Measurements from ENCODE around the gene CFD. TPM values are rescaled to one million over a fixed set of nuclear protein-coding genes. Genes with fewer than 3 reads are reported as not detected.
"Not testable (repeated sequence)": the region's sequence is repeated elsewhere in the genome, so short reads cannot be mapped to it uniquely, and the experiment has no call there.

CFD gene
- polyA plus RNA-seq, 1 donor, result 2.1 TPM

DNA sequence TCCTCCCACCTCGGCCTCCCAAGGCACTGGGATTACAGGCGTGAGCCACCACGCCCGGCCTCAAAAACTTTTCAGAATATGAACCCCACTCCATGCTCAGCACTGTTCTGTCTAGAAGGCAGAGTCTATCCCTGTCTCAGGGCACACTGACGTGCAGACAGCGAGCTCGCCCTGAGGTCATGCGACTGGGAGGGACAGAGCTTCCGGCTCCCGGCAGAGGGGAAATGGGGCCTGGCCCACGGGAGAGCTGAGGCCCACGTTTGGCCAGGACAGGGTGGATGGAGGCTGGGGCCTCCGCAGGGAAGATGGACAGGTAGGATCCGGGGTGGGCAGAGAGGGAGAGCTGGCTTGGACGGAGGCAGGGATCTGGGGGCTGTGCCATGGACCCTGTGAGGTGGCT is 34.6 kb upstream of the CFD start:
- no peak for DNase-seq

DNA sequence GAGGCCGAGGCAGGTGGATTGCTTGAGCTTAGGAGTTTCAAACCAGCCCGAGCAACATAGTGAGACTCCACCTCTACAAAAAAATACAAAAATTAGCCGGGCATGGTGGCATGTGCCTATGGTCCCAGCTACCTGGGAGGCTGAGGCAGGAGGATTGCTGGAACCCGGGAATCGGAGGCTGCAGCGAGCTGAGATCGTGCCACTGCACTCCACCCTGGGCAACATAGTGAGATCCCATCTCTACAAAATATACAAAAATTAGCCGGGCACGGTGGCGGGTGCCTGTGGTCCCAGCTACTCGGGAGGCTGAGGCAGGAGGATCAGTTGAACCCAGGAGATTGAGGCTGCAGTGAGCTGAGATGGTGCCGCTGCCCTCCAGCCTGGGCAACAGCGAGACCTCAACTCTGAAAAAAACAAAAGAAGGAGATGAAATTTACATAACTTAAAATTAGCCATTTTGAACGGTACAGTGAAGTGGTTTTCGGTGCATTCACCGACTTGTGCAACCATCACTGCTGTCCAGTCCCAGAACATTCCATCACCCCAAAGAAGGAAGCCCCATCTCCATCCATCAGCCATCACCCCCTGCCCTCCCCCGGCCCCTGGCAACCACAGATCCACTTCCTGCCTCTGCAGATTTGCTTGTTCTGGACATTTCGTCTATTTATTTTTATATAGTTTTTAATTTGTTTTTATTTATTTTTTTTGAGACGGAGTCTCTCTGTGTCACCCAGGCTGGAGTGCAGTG is 33.4 kb upstream of the CFD start:
- DNase-seq, result no peak

DNA sequence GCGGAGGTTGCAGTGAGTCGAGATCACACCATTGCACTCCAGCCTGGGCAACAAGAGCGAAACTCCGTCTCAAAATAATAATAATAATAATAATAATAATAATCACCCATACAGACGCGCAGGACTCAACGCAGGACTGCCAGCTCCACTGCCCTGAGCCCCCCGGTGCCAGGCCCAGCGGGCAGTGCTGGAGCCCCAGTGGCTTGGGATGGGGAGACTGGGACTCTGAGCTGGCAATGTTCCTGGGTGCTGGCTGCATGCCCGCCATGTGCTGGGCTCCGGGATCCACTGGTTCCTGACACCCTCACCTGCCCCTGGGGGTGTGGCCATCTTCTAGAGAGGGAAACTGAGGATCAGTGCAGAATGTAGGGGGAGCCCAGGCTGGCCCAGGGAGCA is 32.2 kb upstream of the CFD start:
- DNase-seq, result no peak

DNA sequence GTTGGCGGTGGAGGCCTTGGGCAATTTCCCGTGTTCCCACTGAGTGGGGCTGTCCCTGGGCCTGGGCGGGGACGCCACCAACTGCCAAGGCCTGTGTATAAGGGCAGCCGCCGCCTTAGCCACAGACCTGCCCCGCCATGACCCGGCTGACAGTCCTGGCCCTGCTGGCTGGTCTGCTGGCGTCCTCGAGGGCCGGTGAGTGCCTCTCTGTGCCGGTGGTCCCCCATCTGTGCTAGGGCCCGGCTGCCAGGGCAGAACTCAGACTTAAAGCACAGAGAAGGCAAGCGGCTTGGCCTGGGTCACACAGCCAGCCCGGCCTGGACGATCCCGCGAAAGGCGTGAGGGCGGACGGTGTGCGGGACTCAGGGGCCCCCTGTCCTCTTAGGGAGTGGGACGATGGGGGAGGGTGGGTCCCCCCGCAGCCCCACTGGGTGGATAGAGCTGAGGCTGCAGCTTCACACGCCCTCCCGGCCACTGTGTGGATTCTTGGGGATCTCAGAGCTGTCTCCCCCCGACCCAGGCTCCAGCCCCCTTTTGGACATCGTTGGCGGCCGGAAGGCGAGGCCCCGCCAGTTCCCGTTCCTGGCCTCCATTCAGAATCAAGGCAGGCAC is 31.6 kb upstream of the CFD start, which contains the start of gene AZU1:
TSS of gene AZU1 (plus strand) at position 128 of the 612 bp plus-strand sequence. CDS start at position 138, 10 bp downstream.
- no peak for DNase-seq

DNA sequence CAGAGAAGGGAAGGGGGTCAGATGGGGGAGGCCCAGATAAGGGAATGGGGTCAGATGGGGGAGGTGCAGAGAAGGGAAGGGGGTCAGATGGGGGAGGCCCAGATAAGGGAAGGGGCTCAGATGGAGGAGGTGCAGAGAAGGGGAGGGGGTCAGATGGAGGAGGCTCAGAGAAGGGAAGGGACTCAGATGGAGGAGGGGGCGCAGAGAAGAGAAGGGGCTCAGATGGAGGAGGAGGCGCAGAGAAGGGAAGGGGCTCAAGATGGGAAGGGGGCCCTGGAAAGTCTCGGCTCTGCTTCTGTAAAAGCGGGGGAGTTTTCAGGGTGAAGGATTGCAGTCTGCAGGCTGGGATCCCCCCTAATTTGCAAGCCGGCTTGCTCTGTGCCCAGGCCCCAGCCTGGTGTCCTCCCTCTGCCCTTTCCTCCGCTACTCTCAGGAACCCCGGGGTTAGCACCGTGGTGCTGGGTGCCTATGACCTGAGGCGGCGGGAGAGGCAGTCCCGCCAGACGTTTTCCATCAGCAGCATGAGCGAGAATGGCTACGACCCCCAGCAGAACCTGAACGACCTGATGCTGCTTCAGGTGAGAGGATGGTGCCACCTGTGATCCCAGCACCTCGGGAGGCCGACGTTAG is 30.2 kb upstream of the CFD start:
- DNase-seq, result no peak

DNA sequence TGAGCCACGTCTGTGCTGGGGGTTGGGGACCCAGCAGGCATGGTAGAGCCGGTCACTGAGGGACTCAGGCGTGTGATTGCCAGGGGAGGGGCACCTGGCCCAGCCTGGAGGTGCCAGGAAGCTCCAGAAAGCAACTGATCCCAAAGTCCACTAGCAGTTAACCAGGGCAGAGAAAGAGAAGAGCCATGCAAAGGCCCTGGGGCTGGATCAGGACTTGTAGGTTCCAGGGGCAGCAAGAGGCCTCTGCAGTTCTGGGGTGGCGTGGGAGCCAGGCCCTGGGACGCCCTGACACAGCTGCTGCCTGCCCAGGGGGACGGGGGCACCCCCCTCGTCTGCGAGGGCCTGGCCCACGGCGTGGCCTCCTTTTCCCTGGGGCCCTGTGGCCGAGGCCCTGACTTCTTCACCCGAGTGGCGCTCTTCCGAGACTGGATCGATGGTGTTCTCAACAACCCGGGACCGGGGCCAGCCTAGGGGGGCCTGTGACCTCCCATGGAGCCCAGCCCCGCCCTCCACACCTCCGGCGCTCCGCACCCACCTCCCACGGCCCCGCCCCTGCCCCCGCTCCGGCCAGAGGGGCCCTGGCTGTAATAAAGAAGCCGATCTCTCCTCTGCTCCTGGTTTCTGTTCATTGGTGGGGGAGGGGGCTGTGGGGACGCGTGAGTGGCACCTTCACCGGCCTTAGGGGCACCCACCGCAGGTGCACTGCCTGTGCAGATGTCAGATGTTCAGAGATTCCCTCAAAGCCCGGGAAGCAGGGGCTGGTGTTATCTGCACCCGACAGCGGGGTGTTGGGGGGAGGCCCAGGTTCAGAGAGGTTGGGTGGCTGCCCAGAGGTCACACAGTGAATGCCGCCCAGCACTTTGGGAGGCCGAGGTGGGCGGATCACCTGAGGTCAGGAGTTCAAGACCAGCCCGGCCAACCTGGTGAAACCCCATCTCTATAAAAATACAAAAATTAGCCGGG is 27.8 kb upstream of the CFD start:
- no peak for DNase-seq

DNA sequence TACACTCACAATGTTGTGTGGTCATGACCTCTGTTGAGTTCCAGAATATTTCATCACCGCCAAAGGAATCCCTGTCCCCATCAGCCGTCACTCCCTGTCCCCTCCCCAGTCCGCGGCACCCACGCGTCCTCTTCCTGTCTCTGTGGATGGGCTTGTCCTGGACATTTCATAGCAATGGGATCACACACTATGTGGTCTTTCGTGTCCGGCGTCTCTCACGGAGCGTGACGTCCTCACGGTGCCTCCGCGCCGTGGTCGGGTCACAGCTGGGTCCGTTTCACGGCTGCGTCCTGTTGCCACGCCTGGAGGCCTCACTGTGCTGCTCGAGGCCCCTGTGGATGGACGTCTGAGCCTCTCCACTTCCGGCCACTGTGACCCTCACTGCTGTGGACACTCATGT is 25.2 kb upstream of the CFD start:
- DNase-seq, result no peak

DNA sequence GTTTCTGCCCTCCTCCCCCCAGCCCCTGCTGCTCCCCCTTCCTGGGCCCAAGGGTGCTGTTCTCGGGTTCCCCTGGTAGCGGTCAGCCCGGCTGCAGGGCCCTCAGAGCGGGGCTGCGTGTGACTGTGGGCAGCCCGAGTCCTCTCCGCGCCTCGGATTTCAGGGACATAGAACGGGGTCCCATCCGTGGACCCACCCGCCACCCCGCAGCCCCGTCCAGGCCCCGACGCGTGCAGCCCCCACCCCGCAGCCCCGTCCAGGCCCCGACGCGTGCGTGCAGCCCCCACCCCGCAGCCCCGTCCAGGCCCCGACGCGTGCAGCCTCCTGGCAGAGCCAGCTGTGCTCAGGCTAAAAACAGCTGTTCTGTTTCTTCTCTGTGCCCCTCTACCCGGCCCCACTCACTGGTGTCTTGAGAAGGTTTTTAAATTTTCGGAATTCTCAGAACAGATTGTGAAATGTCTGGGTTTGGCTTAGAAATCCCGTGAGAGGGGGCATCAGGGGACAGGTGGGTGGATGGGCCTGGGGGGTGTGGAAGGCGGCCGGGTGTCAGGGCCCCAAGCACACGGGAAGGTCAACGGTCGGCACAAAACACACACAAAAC is 24.2 kb upstream of the CFD start:
- DNase-seq, result no peak

DNA sequence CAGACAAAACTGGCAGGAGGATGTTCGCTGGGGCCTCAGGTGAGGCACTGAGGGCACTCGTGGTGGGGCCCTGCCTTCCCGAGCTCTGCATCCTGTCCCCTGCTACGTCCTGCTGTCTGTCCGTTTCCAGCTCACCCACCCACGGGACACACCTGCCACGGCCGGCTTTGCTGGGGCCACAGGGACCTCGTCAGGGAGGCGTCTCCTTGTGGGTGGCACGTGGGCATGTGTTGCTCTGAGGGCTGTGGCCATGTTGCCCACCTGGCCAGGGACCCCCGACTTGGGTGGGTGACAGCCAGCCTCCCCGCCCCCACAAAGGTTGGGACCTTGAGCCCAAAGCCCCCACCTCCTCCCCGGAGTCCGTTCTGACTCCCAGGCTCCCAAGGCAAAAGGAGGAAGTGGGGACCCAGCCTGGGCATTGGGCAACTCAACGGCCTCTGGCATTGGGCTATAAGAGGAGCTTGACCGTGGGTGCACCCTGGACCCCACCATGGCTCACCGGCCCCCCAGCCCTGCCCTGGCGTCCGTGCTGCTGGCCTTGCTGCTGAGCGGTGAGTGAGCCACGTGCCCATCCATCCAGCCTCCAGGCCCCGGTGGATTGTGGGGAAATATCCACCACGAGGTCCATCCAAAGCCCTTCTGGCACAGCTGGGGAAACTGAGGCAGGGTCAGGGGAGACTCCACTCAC is 18.8 kb upstream of the CFD start, which contains the start of gene PRTN3:
TSS of gene PRTN3 (plus strand) at position 481 of the 688 bp plus-strand sequence. CDS start at position 491, 10 bp downstream.
- DNase-seq, result no peak

DNA sequence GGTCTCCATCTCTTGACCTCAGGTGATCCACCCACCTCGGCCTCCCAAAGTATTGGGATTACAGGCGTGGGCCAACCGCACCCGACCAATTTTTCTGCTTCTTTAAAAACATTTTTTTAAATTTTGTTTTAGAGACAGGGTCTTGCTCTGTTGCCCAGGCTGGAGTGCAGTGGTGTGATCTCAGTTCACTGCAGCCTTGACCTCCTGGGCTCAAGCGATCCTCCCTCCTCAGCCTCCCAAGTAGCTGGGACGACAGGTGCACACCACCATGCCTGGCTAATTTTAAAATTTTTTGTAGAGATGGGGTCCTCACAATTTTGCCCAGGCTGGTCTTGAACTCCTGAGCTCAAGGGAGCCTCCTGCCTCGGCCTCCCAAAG is 16.7 kb upstream of the CFD start:
- not testable (repeated sequence) for DNase-seq

DNA sequence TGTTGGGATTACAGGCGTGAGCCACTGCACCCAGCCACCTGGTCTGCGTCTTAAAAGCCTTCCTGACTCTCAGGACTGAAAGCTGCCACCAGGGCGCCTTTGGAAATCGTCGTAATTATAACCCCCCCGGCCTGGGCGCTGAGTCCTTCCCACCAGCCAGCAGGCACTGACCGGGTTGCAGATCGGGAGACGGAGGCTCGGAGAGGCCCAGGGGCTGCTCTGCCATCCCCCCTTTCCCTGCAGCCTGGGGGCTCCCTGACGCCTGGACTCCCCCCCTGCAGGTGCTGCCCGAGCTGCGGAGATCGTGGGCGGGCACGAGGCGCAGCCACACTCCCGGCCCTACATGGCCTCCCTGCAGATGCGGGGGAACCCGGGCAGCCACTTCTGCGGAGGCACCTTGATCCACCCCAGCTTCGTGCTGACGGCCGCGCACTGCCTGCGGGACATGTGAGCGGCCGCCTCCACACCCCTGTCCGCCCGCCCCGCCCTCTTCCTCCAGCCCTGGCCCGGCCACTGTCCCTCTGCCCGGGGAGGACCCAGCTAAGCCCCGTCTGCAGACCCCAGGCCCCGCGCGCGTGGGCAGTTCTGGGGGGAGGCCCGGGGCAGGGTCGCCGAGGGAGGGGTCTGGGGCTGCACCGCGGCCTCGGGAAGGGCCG is 16.2 kb upstream of the CFD start:
- DNase-seq, result no peak

DNA sequence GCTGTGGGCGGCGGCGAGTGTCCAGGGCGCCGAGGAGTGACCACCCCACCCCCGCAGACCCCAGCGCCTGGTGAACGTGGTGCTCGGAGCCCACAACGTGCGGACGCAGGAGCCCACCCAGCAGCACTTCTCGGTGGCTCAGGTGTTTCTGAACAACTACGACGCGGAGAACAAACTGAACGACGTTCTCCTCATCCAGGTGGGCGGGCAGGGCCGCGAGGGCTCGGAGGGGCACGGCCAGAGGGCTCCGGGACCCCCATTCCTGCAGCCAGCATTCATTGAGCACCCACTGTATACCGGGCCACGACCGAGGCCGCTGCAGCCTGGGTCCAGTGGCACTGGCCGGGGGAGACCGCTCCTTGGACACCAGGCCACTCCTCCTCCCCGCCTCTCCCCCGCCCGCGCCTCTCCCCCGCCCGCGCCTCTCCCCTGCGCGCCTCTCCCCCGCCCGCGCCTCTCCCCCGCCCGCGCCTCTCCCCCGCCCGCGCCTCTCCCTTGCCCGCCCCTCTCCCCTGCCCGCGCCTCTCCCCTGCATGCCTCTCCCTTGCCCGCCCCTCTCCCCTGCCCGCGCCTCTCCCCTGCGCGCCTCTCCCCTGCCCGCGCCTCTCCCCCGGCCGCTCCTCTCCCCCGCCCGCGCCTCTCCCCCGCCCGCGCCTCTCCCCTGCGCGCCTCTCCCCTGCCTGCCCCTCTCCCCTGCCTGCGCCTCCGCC is 15.5 kb upstream of the CFD start:
- no peak for DNase-seq

DNA sequence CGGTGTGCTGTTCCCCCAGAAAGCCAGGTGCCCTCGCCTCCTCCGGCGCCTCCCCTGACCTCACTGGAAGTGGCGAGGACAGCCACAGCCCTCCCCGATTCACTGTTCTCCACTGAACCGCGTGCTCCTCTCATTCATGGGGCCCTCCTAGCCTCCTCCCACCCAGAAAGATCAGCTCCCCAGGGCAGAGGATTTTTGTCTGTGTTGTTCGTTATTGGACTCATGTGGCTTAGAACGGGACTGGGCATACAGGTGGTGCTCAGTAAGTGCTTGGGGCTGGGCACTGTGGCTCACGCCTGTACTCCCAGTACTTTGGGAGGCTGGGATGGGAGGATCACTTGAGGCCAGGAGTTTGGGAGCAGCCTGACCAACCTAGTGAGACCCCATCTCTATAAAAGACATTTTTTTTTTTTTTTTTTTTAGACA is 14.9 kb upstream of the CFD start:
- DNase-seq, result no peak

DNA sequence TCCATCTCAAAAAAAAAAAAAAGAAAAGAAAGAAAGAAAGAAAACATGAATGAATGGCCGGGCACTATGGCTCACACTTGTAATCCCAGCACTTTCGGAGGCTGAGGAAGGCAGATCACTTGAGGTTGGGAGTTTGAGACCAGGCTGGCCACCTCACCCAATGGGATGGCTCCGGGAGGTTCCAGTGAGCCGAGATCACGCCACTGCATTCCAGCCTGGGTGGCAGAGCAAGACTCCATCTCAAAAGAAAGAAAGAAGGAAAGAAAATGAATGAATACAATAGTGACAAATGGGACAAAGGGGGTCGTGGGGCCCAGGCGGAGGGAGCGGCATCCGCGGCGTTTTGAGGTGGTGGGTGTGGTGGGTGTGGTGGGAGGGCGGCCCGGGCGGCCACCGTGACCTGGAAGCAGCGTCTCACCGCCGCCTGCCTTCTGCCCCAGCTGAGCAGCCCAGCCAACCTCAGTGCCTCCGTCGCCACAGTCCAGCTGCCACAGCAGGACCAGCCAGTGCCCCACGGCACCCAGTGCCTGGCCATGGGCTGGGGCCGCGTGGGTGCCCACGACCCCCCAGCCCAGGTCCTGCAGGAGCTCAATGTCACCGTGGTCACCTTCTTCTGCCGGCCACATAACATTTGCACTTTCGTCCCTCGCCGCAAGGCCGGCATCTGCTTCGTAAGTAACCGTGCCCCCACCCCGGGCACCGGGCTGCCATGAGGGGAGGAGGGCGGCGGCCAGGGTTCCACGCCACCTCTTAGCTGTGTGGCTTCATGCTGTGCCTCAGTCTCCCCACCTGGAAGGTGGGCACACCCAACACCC is 13.6 kb upstream of the CFD start:
- DNase-seq, result no peak

DNA sequence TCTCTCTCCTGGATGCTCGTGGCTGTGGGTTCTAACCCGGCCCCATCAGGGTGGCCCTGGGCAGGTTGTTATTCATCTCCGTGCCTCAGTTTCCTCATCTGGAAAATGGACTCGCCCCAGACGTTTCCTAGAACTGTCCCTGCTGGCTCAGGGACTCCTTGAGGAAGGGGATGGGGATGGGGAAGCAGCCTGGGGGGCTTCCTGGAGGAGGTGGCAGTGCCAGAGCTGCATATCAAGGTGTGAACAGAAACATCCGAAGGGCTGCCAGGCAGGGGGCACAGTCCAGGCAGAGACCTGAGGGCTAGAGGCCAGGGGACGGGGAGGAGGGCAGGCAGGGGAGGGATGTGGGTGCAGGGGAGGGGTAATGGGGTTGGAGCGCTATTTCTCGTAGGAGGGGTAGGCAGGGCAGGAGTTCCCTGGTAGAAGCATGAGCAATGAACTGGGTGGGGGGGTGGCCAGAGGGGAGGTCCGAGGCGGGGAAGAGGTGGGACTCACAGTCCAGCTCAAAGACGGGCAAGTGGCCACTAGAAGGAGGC is 11.0 kb upstream of the CFD start:
- DNase-seq, result no peak

DNA sequence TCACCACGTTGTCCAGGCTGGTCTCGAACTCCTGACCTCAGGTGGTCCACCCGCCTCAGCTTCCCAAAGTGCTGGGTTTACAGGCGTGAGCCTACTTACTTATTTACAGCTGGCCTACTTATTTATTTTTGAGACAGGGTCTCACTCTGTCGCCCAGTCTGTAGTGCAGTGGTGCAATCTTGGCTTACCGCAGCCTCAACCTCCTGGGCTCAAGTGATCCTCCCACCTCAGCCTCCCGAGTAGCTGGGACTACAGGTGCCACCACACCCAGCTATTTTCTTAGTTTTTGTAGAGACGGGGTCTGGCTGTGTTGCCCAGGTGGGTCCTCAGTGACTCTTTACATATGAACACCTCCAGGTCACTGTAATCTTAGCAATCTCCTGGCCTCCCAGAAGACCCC is 10.3 kb upstream of the CFD start:
- not testable (repeated sequence) for DNase-seq

DNA sequence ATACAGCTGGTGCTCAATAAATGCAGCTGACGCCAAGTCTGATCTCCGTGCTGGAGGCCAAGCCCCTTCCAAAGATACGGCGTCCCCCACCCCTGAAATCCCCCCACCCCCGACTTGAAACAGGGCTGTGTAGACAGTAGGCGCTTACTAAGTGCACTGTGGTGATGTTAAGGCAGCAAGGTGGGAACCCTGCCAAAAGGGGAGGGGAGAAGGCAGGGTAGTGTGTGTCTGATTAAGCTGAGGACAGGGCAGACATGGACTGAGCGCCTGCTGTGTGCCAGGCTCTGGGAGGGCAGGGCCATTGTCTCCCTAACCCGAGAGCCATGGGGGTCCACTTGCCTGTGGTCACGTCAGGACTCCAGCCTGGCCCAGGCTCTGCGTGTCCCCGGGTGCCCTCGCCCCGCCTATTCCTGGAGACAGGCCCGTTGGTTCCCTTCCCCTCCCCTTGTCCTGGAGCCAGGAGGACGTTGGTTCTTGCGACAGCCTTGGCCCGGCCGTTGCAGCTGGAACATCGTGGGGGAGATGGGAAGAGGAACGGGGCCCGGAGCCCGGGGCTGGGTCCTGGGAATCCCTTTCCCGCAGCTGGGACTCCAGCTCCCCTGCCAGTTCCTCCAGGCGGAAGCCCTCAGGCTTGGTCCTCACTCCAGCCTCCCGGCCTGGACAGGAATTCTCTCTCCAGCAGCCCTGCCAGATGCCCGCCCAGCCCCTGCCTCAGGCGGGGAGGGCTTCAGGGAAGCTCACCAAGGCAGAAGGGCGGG is 9.1 kb upstream of the CFD start:
- DNase-seq, result no peak

DNA sequence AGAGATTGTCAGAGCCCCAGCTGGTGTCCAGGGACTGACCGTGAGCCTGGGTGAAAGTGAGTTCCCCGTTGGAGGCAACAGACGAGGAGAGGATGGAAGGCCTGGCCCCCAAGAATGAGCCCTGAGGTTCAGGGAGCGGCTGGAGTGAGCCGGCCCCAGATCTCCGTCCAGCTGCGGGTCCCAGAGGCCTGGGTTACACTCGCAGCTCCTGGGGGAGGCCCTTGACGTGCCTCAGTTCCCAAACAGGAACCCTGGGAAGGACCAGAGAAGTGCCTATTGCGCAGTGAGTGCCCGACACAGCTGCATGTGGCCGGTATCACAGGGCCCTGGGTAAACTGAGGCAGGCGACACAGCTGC is 8.5 kb upstream of the CFD start:
- DNase-seq, result no peak
